Stimulated activated CD4-positive, alpha-beta T cell treated with anti-CD3 and anti-CD28 coated beads, Interleukin-2, amount 100 ng/mL, for 24 hours (primary cell): ENCODE measurements around the gene RAI1.

Experiments used
- DNase-seq, 2 donors: peaks; one replicate each; pipeline ENCODE4 v3.0.0-alpha.2; 2020

Gene RAI1

GRCh38 chr17:17836250-17836817 lies 155.1 kb downstream of the RAI1 start:
- peak; percentile 96 to 99 for DNase-seq

GRCh38 chr17:17836818-17837379 lies 155.6 kb downstream of the RAI1 start, which contains the start of gene SREBF1:
SREBF1 (minus strand) TSS chr17:17836986; CDS start chr17:17836817, 169 bp downstream.
- DNase-seq = peak; percentile 60 to 80

GRCh38 chr17:17837380-17837821 lies 156.1 kb downstream of the RAI1 start:
- no peak for DNase-seq

GRCh38 chr17:17837966-17838962 lies 157.0 kb downstream of the RAI1 start:
- DNase-seq = no peak

GRCh38 chr17:17839791-17840707 lies 158.8 kb downstream of the RAI1 start:
- DNase-seq = peak; percentile 79 to 85

- no peak for DNase-seq
Observed at GRCh38 chr17:17840751-17841591, 159.7 kb downstream of the RAI1 start.

GRCh38 chr17:17841601-17842025 lies 160.4 kb downstream of the RAI1 start:
- no peak for DNase-seq

GRCh38 chr17:17842111-17842876 lies 161.0 kb downstream of the RAI1 start:
- no peak for DNase-seq

- DNase-seq = no peak
Observed at GRCh38 chr17:17843096-17843495, 161.8 kb downstream of the RAI1 start.

- no peak for DNase-seq
Observed at GRCh38 chr17:17844079-17844478, 162.8 kb downstream of the RAI1 start.

- DNase-seq = no peak
Observed at GRCh38 chr17:17844500-17844899, 163.2 kb downstream of the RAI1 start.

GRCh38 chr17:17845046-17845775 lies 164.0 kb downstream of the RAI1 start:
- DNase-seq = no peak

GRCh38 chr17:17846003-17846402 lies 164.7 kb downstream of the RAI1 start:
- DNase-seq = no peak

- DNase-seq = no peak
Observed at GRCh38 chr17:17846645-17847044, 165.4 kb downstream of the RAI1 start.

- no peak for DNase-seq
Observed at GRCh38 chr17:17847118-17847689, 165.9 kb downstream of the RAI1 start.

GRCh38 chr17:17847726-17848125 lies 166.5 kb downstream of the RAI1 start:
- no peak for DNase-seq

GRCh38 chr17:17848311-17849082 lies 167.2 kb downstream of the RAI1 start:
- no peak for DNase-seq

GRCh38 chr17:17849147-17849820 lies 168.0 kb downstream of the RAI1 start:
- DNase-seq = peak; percentile 83 to 86
